Mucosa of rectum (tissue), 2 donors: ENCODE measurements around the gene TOB2.
"Not testable (repeated sequence)": the region's sequence is repeated elsewhere in the genome, so short reads cannot be mapped to it uniquely, and the experiment has no call there.

Experiments
- H3K27ac ChIP-seq, 2 donors: one replicate each; pipeline ENCODE4 v1.7.0; 2013; ENCODE audit warnings: inconsistent platforms in 2 of 2, low read depth in 2 of 2, low read length in 2 of 2
- H3K27me3 ChIP-seq, 2 donors: one replicate each; pipeline ENCODE4 v1.7.0; 2013; ENCODE audit warnings: low read length in 2 of 2; ENCODE audit not compliant: control insufficient read depth in 2 of 2, insufficient read depth in 2 of 2
- H3K36me3 ChIP-seq, 2 donors: one replicate each; pipeline ENCODE4 v1.7.0; 2013; ENCODE audit warnings: low read length in 2 of 2; ENCODE audit not compliant: control insufficient read depth in 2 of 2, insufficient read depth in 2 of 2
- H3K4me1 ChIP-seq, 2 donors: one replicate each; pipeline ENCODE4 v1.7.0; 2013; ENCODE audit warnings: low read length in 2 of 2, mild to moderate bottlenecking in 1 of 2; ENCODE audit not compliant: control insufficient read depth in 2 of 2, insufficient read depth in 2 of 2
- H3K4me3 ChIP-seq, 2 donors: one replicate each; pipeline ENCODE4 v1.7.0; 2013; ENCODE audit warnings: low read length in 2 of 2
- H3K9ac ChIP-seq, 2 donors: one replicate each; pipeline ENCODE4 v1.7.0; 2013; ENCODE audit warnings: low read length in 2 of 2, low read depth in 1 of 2, mild to moderate bottlenecking in 1 of 2
- H3K9me3 ChIP-seq, 2 donors: one replicate each; pipeline ENCODE4 v1.7.0; 2013; ENCODE audit warnings: low read length in 2 of 2; ENCODE audit not compliant: control insufficient read depth in 2 of 2
- donor health status: healthy.
- donor health status: Normal muscosa, but diverticular disease.

Gene TOB2

DNA sequence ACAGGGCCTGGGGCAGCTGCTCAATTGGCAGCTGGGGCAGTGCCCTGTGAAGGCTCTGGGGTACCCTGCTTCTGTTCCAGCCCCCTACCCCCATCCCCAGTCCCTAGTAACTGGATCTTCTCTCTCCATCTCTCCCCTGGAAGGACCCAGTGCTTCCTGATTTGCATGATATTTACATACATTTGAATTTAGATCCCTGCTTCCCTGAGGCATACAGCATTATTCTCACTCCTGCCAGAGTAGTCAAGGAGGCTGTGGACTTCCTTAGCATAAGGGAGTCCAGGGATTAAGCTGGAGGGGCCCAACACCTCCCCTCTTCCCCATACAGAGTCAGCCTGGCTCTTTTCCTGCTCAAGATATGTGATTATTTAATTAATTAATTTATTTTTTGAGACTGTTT is 40.2 kb downstream of the TOB2 start:
- no peak overlapping the region for H3K27ac ChIP-seq
- no peaks in the 10 kb centered on the region for H3K27me3 ChIP-seq
- no peaks in the 10 kb centered on the region for H3K9me3 ChIP-seq
- H3K4me3 ChIP-seq: no peak overlapping the region
- no peak overlapping the region for H3K9ac ChIP-seq
- peaks cover 16 to 24% of the 10 kb centered on the region in 2 donors for H3K4me1 ChIP-seq
- no peaks in the 10 kb centered on the region for H3K36me3 ChIP-seq

DNA sequence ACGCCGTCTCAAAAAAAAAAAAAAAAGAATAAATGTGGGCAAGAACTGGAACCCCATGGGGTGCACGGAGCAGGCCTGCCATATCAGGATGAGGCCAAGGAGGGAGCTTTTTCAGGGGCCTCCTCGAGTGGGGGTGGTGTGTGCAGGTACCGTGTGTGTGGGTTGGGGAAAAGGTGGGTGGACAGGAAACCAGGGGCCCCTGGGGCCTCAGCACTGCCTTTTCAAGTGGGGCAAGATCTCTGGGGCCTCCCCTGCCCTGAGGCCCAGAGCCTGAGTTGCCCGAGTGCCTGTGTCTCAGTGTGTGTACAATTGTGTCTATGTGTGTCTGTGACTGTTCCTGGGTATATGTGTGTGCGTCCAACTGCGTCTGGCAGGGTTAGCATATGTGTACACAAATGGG is 41.0 kb downstream of the TOB2 start:
- Histone ChIP-seq H3K4me3 (no peak overlapping the region), H3K27ac (no peak overlapping the region), H3K9me3 (no peaks in the 10 kb centered on the region), H3K36me3 (no peaks in the 10 kb centered on the region), H3K27me3 (no peaks in the 10 kb centered on the region), H3K4me1 (peaks cover 16 to 21% of the 10 kb centered on the region in 2 donors), H3K9ac (no peak overlapping the region)

DNA sequence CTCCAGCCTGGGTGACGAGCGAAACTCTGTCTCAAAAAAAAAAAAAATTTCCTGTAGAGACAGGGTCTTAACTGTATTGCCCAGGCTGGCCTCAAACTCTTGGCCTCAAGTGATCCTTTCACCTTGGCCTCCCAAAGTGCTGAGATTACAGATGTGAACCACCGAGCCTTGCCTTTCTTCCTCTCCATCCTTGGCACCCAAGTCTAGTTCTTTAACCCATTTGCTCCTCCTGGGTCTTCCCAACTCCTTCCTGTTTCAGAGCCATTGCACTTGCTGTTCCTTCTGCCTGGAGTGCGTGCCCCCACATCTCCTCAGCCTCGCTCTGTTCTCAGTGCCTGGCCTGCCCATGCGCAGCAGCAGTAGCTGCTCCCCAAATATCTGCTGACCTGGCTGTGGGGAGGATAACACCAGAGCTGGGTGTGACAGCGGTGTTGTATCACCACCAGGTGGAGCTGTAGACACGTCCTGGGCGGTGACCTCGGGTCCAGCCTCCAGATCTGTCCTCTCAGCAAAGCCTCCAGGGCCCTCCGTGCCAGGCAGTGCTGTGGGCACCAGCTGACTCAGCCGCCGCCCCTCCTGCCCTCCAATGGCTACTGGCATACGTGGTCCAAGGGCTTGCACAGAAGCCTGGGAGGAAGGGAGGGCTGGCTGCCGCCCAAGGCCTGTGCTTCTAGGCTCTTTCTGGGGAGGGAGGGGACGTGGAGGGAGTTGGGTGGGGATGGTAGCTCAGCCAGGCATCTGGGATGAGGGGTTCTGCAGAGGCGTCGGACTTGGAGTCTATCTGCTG is 42.9 kb downstream of the TOB2 start:
- H3K9me3 ChIP-seq: no peaks in the 10 kb centered on the region
- H3K4me3 ChIP-seq: peak overlapping the region in 1 of 2 donors; percentile 31
- no peak overlapping the region for H3K9ac ChIP-seq
- no peak overlapping the region for H3K27ac ChIP-seq
- H3K4me1 ChIP-seq: peaks cover 16 to 21% of the 10 kb centered on the region in 2 donors
- no peaks in the 10 kb centered on the region for H3K27me3 ChIP-seq
- H3K36me3 ChIP-seq: peaks cover 0 to 2% of the 10 kb centered on the region in 2 donors

DNA sequence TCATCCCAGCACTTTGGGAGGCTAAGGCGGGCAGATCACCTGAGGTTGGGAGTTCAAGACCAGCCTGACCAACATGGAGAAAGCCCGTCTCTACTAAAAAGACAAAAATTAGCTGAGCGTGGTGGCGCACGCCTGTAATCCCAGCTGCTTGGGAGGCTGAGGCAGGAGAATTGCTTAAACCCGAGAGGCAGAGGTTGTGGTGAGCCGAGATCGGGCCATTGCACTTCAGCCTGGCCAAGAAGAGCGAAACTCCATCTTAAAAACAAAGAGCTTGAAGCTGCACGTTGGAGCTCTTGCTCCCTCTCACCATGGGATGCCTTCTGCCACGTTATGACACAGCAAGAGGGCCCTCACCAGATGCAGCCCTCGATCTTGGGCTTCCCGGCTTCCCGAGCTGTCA is 43.8 kb downstream of the TOB2 start:
- Histone ChIP-seq H3K4me1 (peaks cover 19 to 26% of the 10 kb centered on the region in 2 donors), H3K27ac (peak overlapping the region in 1 of 2 donors; percentile 52)
- not testable (repeated sequence) for H3K4me3 ChIP-seq, H3K27me3 ChIP-seq, H3K9ac ChIP-seq, H3K36me3 ChIP-seq, H3K9me3 ChIP-seq

DNA sequence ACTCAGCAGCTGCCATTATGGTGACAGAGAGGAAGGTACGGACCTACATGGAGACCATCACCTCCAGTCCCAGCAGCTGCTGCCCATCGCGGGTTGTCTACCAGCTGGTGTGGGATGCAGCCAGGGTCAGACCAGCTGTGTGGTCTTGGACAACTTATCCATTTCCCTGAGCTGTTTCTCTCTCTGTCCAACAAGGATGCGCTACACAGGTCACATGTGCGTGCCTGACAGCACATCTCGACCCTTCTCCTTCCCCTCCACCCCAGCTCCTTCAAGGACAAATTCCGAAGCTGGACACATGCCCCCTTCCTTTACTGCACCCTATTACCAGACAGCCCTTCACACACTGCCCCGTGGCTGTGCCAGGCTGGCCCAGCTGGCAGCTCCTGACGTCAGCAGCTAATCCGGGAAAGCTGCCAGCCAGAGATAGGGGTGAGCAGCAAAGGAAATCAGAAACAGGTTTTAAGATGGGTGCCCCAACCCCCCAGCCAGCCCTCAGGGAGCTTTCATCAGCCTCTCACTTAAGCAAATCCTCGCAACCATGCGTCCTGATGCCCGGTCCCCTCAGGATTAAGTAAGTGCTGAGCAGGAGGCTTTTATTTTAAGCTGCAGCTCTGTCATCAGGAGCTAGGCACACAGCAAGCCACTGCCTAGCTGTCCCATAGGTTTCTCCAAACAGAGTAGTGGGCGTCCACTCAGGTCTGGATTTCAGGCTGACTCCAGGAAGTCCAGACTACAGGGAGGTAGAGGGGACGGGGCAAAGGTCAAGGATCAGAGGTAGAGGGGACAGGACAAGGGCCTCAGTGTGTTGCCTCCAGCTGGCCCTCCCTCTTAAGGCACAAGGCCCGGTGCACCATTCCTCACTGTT is 44.6 kb downstream of the TOB2 start:
- no peak overlapping the region for H3K4me3 ChIP-seq
- H3K27ac ChIP-seq: peak overlapping the region; percentile 52 to 59

DNA sequence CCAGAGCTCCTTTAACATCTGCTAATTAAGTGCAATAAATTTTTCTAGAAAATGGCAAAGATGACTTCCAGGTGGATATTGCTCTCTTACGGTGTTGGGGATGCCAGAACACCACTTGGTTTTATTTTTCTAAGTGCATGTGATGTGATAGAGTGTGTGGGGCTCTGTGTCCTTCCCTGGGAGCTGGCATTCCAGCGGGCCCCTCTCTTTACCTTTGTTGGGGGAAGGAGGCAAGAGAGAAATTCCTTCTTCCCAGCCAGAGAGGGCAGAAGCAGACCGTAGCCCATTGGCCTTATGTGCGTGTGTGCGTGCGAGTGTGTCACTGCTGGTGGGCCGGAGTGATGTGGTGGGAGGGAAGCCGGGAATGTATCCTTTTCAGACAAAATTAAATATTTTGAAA is 47.7 kb downstream of the TOB2 start:
- peaks cover 33 to 40% of the 10 kb centered on the region in 2 donors for H3K36me3 ChIP-seq
- H3K9me3 ChIP-seq: no peaks in the 10 kb centered on the region
- H3K4me1 ChIP-seq: peaks cover 28 to 34% of the 10 kb centered on the region in 2 donors
- no peak overlapping the region for H3K9ac ChIP-seq
- no peaks in the 10 kb centered on the region for H3K27me3 ChIP-seq
- H3K4me3 ChIP-seq: no peak overlapping the region
- no peak overlapping the region for H3K27ac ChIP-seq

More for the DNA sequence above, 44.6 kb downstream of the TOB2 start:
- Histone ChIP-seq H3K27me3 (no peaks in the 10 kb centered on the region), H3K36me3 (peaks cover 7 to 10% of the 10 kb centered on the region in 2 donors), H3K4me1 (peaks cover 26 to 33% of the 10 kb centered on the region in 2 donors), H3K9me3 (no peaks in the 10 kb centered on the region), H3K9ac (peak overlapping the region; percentile 26 to 46)

DNA sequence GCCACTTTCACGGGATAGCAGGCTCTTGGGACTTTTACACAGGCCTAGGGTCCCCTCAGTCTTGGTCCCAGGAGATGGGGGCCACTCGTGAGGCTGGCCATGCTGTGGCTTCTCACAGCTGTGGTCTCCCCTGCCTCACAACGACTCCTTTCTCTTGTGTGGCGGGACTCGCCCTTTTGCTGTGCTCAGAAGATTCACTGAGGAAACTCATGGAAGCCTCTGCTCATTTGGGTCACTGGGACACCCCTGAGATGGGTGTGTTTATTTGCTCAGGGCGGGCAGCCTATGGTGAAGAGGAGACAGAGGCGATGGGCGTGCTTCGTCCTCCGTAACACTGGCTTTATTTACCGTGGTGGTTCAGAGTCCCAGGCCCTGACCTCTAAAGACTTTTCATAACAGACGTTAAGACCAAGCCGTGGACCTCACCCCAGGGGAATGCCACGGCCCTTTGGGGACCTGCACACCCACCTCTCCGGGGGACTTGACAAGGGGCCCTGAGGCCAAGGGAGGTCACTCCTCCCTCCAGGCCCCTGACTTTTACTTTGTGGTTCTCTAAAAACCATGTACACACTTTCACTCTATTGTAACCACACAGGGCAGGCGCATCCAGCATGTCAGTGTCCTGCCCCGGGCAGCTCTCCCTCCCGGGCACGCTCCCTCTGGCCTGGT is 49.3 kb downstream of the TOB2 start:
- Histone ChIP-seq H3K9ac (peak overlapping the region; percentile 34 to 41), H3K4me1 (peaks cover 20 to 22% of the 10 kb centered on the region in 2 donors), H3K9me3 (no peaks in the 10 kb centered on the region), H3K4me3 (peak overlapping the region in 1 of 2 donors; percentile 20), H3K27ac (peak overlapping the region; percentile 81), H3K27me3 (no peaks in the 10 kb centered on the region), H3K36me3 (peaks cover 42 to 43% of the 10 kb centered on the region in 2 donors)

DNA sequence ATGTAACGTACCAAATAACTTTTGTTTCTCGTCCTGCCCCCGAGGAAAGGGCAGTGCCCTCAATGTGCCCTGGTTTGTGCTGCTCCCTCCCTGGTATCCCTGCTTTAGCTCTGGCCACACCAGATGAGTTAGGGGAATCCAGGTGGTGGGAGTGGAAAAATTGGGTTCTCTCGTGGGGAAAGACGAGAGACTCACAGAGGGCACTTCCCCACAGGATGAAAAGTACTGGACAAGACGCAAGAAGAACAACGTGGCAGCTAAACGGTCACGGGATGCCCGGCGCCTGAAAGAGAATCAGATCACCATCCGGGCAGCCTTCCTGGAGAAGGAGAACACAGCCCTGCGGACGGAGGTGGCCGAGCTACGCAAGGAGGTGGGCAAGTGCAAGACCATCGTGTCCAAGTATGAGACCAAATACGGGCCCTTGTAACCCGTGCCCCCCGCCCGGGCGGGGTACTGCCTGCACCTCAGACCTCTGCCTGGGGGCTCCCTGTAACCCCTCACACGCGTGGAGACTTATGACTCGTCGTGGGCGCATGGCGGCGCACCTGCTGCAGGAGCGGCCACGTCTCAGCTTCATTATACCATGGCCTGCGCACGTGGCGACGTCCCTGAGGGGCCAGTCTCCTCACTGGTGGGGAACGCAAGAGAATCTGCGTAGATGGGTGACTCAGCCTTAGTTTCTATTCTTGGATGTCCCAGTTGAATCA is 50.9 kb downstream of the TOB2 start:
- H3K36me3 ChIP-seq: peaks cover 46 to 53% of the 10 kb centered on the region in 2 donors
- no peaks in the 10 kb centered on the region for H3K9me3 ChIP-seq
- H3K4me1 ChIP-seq: peaks cover 13 to 15% of the 10 kb centered on the region in 2 donors
- H3K9ac ChIP-seq: no peak overlapping the region
- no peak overlapping the region for H3K4me3 ChIP-seq
- no peaks in the 10 kb centered on the region for H3K27me3 ChIP-seq
- H3K27ac ChIP-seq: no peak overlapping the region

DNA sequence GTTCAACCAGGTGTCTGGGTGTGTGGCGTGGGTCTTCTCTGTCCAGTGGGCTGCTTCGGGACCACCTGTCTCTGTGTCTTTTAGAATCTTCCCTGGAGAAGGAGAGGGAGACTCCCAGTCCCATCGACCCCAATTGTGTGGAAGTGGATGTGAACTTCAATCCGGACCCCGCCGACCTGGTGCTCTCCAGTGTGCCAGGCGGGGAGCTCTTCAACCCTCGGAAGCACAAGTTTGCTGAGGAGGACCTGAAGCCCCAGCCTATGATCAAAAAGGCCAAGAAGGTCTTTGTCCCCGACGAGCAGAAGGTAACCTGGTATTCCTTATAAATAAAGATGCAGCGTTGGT is 52.6 kb downstream of the TOB2 start:
- Histone ChIP-seq H3K4me3 (no peak overlapping the region), H3K9ac (no peak overlapping the region), H3K4me1 (peaks cover 13 to 15% of the 10 kb centered on the region in 2 donors)

More for the DNA sequence above, 52.6 kb downstream of the TOB2 start:
- Histone ChIP-seq H3K27ac (no peak overlapping the region), H3K36me3 (peaks cover 51 to 60% of the 10 kb centered on the region in 2 donors), H3K27me3 (no peaks in the 10 kb centered on the region), H3K9me3 (no peaks in the 10 kb centered on the region)
